ENCODE data around the gene IER5L.

DNA sequence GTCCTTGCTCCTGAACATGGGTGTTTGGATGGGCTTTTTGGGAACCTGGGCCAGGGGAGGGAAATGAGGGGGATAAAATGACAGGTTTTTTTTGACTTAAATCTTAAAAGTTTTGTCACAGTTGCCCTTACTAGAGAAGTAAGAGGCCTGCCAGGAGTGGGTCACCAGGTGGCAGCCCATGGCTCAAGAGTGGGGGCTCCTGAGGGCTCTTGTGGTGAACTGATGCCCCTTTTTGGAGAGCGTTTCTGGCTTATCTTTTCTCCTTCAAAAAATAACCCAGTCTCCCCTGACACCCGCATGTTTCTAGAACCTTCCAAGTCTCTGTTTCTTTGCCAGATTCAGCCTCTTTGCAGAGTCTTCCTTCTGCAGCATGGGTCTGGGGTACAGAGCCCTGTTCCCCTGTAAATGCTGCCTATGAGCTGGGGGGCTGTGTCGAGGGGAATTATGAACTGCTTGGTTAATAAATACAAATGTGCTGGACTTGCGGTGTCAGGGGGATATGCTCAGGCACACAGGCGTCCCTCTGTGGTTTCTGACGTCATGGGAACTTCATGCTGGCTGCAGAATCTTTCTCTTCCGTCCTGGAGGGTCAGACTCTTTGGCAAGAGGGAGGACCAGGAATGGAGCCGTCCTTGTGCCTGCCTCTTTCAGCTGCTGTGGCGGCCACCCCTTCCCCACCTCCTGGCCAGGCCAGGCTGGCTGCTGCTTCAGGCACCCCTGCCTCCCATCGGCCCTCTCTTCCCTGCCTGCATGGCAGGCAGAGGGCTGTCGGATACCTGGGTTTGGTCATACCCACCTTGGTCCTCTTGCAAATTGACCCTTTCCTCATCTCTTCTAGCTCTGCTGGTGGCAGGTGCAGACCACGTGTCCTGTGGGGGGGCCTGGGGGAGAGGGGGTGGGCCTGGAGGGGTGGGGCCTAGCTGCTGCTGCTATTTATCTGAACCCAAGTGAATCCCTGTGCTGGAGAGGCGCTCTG lies 36.7 kb downstream of the IER5L start:
- TF ChIP-seq, protein P1, sequence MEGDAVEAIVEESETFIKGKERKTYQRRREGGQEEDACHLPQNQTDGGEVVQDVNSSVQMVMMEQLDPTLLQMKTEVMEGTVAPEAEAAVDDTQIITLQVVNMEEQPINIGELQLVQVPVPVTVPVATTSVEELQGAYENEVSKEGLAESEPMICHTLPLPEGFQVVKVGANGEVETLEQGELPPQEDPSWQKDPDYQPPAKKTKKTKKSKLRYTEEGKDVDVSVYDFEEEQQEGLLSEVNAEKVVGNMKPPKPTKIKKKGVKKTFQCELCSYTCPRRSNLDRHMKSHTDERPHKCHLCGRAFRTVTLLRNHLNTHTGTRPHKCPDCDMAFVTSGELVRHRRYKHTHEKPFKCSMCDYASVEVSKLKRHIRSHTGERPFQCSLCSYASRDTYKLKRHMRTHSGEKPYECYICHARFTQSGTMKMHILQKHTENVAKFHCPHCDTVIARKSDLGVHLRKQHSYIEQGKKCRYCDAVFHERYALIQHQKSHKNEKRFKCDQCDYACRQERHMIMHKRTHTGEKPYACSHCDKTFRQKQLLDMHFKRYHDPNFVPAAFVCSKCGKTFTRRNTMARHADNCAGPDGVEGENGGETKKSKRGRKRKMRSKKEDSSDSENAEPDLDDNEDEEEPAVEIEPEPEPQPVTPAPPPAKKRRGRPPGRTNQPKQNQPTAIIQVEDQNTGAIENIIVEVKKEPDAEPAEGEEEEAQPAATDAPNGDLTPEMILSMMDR (IDR thresholded peaks at IDR 0.05 in 8 of 11, conservative IDR thresholded peaks at IDR 0.05 in 3 of 11), result peak in 2 of 11 experiments; percentile 6 to 8
- TF ChIP-seq POLR2AphosphoS5 (IDR thresholded peaks at IDR 0.05), result peak; percentile 57 to 80 (median 69)
- no peak for TF ChIP-seq POLR2A (IDR thresholded peaks at IDR 0.05)
